ENCODE data around the gene NXNL1. TPM values are rescaled to one million over a fixed set of nuclear protein-coding genes. Genes with fewer than 3 reads are reported as not detected.
"Not testable (repeated sequence)": the region's sequence is repeated elsewhere in the genome, so short reads cannot be mapped to it uniquely, and the experiment has no call there.

NXNL1 gene, protein sequence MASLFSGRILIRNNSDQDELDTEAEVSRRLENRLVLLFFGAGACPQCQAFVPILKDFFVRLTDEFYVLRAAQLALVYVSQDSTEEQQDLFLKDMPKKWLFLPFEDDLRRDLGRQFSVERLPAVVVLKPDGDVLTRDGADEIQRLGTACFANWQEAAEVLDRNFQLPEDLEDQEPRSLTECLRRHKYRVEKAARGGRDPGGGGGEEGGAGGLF
- under 1 TPM in 2 of 5 donors, not detected in 3; 0.11 to 0.26 TPM for polyA plus RNA-seq (ENCODE audit: insufficient read depth in 1 of 5, insufficient read length in 5 of 5, low replicate concordance in 1 of 5)
- long read RNA-seq, donor 1: 0 reads
- long read RNA-seq, donor 2: 0 reads
- long read RNA-seq, donor 3: 0 reads
- long read RNA-seq, donor 4: 0 reads
- long read RNA-seq, donor 5: 0 reads
- long read RNA-seq, donor 6: 0 reads
- long read RNA-seq, donor 7: 0 reads
- long read RNA-seq, donor 8: 0 reads

DNA sequence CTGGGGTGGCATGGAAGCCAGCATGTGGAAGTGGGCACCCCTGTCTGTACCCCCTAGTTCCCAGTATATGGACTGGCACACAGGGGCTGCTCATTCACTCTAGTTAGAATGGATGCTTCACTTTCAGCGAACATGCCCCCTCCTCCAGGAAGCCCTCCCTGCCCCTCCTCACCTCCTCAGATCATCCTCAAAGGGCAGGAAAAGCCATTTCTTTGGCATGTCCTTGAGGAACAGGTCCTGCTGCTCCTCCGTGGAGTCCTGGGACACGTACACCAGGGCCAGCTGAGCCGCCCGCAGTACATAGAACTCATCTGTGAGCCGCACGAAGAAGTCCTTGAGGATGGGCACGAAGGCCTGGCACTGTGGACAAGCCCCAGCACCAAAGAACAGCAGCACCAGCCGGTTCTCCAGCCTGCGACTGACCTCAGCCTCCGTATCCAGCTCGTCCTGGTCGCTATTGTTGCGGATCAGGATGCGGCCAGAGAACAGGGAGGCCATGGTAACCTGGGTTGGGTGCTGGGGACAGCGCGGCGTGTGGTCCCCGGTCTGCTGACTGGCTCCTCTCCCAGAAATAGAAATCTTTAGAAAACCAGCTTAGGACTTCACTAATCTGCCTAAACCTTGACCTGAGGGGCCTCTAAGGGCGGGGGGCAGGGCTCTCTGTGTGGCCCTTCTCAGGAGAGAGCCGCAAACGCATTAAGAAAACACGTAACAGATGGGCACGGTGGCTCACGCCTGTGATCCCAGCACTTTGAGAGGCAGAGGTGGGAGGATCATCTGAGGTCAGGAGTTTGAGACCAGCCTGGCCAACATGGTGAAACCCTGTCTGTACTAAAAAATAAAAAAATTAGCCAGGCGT, at the start of gene NXNL1:
Gene NXNL1, minus strand, starts transcription at position 555 of the 859 bp plus-strand sequence. Its CDS starts 57 bp downstream, at position 498.
- DNase-seq: no peak

DNA sequence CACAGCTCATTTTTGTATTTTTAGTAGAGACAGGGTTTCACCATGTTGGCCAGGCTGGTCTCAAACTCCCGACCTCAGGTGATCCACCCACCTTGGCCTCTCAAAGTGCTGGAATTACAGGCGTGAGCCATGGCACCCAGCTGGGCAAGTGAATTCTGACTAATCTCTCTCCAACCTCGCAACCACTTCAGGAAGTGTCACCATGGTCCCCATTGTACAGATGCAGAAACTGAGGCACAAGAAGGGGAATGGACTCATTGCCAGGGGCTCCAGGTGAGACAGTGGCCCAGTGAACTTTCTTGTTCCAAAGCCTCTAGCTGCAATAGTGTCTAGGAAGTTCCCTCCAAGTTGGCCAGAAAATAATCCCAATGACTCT, 47.8 kb upstream of the NXNL1 start:
- DNase-seq: not testable (repeated sequence)

DNA sequence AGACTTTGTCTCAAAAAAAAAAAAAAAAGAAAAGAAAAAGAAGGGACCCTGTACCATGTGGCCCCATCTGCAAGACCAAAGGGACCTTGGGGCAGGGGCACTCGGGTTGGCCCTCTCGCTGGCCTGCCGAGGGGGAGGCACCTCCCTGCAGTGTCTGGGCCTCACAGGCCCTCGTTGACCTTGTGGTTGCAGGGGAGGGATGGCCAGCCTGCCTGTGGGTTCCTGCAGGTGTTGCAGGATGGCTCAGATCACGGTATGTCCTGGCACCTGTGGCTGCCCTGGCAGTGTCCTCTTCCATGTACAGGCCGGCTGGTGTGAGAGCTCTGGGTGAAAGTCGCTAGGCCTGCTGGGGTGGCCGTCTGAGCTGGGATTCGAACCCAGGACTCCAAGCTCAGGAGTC, 46.0 kb upstream of the NXNL1 start:
- DNase-seq: no peak

DNA sequence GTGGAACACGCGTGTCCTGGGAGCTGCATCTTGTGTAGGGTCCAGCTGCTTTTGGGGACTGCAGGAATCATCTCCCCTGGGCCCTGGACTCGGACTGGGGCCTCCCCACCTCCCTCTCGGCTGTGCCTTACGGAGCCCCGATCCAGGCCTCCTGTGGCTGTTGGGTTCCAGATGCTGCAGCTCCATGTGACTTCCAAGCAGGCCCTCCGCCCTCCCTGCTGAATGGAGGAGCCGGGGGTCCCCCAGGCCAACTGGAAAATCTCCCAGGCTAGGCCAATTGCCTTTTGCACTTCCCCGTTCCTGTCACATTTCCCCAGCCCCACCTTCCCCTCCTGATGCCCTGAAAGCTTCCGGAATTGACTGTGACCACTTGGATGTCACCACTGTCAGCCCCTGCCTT, 44.5 kb upstream of the NXNL1 start:
- DNase-seq: no peak

DNA sequence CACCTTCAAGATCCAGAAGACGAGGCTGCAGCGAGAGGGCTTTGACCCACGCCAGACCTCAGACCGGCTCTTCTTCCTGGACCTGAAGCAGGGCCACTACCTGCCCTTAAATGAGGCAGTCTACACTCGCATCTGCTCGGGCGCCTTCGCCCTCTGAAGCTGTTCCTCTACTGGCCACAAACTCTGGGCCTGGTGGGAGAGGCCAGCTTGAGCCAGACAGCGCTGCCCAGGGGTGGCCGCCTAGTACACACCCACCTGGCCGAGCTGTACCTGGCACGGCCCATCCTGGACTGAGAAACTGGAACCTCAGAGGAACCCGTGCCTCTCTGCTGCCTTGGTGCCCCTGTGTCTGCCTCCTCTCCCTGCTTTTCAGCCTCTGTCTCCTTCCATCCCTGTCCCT, 43.7 kb upstream of the NXNL1 start:
- DNase-seq: no peak

DNA sequence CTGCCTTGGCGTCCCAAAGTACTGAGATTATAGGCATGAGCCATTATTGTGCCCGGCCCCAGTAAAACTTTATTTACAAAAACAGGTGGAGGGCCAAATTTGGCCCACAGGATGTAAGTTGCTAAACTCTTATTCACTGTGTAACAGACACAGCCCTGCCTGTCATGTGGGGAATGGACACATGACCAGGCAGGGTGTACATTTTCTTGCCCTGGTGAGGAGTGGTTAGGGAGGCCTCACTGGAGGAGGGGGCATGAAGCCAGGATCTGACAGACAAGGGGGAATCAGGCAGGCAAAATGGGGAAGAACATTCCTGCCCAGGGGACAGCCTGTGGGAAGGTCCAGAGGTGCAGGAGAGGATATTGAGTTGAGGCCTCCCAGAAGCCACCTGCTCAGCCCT, 43.3 kb upstream of the NXNL1 start:
- DNase-seq: no peak

DNA sequence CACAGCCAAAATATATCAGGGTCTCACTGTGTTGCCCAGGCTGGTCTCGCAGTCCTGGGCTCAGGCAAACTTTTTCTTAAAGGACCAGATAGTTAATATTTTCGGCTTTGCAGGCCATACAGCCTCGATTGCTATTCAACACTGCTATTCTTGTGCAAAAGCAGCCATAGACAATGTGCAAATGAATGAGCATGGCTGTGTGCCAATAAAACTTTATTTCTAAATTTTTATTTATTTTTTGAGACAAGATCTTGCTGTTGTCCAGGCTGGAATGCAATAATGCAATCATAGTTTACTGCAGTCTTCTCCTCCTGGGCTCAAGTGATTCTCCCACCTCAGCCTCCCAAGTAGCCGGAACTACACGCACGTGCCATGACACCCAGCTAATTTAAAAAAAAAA, 42.5 kb upstream of the NXNL1 start:
- no peak for DNase-seq

DNA sequence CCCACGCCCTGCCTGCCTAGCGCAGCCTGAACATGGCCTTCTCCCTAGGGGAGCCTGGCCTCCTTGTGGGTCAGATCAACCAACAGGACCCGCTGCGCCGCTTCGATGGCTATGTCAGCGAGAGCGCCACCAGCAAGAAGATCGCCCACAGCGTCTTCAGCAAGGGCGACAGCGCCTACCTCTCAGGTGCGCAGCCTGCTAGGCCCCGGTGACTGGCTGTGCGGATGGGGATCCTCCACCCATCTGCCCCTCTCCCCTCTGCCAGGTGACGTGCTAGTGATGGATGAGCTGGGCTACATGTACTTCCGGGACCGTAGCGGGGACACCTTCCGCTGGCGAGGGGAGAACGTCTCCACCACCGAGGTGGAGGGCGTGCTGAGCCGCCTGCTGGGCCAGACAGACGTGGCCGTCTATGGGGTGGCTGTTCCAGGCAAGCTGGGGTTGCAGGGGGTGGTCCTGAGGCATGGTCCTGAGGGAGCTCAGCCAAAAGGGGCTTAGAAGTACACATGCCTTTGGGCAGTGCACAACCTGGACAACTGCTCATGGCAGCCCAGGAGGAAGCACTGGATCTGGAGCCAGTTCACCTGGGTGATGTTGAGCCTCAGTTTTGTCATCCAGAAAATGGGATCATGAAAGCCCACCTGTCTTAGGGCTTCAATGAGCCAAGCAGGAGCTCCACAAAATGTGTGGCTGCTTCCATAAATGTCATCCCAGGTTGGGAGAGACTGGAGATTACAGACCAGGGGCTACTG, 39.9 kb upstream of the NXNL1 start:
- no peak for DNase-seq

DNA sequence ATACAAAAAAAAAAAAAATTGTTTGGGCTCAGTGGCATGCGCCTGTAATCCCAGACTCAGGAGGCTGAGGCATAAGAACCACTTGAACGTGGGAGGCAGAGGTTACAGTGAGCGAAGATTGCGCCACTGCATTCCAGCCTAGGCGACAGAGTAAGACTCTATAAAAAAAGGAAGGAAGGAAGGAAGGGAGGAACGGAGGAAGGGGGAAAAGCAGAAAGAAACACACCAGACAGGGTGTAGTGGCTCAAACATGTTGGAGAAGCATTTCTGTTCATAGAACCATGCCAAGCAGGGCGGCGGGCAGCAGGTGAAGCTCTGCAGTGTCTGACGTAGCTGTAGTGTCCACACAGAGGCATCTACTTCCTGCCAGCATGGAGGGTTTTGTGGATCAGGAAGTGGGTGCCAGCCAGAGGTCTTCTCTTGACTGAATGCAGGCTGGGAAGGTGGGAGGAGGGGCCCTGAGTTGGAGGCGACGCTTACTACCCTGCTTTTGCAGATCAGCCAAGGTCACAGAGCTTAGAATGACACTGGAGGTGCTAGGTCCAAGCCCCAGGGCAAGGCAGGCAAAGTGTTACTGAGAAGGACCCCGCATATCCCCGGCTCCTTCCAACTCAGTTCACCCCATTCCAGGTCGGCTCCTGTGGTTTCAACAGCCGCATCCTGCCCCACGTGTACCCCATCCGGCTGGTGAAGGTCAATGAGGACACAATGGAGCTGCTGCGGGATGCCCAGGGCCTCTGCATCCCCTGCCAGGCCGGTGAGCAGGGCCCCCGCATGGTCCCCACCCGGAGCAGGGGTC, 39.1 kb upstream of the NXNL1 start:
- peak; percentile 47 to 50 for DNase-seq

DNA sequence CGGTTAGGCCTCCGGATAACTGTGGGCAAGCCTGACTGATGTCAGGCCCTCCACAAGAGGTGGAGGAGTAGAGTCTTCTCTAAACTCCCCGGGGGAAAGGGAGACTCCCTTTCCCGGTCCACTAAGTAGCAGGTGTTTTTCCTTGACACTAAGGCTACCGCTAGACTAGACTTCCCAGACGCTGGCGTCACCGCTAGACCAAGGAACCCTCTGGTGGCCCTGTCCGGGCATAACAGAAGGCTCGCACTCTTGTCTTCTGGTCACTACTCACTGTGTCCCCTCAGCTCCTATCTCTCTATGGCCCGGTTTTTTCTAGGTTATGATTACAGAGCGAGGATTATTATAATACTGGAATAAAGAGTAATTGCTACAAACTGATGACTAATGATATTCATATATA, 38.3 kb upstream of the NXNL1 start:
- not testable (repeated sequence) for DNase-seq

DNA sequence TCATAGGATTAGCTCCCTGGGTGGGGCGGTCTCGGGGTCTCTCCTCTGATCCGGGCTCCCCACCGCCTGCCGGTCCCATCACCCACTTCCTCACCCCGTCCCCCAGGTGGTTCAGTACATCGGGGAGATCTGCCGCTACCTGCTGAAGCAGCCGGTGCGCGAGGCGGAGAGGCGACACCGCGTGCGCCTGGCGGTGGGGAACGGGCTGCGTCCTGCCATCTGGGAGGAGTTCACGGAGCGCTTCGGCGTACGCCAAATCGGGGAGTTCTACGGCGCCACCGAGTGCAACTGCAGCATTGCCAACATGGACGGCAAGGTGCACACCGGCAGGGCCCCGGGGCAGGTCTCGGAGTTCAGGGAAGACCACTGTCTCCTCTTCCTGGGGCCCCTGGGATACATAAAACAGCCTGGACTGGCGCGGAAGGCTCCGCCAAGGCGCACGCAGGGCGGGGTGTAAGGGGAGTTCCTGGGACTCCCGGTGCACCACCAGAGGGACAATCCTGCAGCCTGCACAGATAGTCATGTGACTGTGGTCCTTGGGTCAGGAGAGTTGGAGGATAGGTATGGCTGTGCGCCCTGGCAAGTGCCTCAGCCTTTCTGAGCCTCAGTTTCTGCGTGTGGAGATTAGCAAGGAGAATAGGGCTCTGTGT, 36.5 kb upstream of the NXNL1 start:
- DNase-seq: no peak

DNA sequence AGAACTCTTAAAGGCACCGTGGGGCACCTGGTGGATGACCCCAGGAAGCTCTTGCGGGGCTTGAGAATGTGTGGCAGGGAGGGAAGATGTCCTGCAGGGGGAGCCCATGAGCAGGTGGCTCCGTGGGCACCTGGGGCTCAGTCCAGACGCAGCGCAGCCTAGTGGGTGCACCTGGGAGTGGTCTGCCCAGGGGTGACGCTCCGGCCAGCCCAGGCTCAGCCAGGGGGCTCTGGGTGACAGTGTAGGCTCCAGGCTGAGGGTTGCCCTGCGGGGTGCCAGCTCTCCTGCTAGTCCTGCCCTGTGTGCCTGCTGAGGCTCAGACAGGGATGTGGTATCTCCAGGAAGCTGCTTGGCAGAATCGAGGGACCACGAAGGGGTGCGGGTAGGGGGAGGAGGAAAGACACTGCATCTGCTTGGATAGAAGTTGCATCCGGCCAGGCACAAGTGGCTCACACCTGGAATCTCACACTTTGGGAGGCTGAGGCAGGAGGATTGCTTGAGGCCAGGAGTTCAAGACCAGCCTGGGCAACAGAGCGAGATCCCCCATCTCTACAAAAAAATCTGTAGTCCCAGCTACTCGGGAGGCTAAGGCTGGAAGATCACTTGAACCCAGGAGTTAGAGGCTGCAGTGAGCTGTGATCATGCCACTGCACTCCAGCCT, 35.7 kb upstream of the NXNL1 start:
- peak in 1 of 2 donors; percentile 38 for DNase-seq

DNA sequence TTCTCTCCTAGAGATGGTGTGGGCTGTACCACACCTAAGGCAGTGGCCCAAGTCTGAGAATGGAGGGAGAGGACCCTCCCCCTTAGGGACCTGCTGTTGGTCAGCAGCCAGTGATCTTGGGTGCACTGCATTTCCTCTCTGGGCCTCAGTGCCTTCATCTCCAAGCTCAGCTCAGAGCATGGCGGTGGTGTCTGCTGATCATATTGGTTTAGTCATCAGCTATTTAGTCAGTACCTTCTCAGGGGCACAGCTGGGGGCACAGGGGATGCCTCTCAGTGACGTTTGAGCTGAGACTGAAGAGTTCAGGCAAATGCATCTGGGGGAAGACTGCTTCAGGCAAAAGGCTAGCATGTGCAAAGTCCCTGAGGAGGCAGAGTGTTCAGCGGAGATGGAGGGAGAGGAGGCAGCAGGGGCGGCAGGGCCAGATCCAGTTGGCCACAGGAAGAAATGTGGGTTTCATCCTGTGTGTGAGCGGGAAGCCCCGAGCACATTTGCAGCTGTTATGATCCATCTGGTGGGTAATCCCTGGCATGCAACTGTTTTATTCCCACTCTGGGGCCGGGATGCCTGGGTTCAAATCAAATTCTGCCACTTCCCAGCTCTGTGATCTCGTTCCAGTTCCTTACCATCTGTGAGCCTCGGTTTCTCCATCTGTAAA, 35.0 kb upstream of the NXNL1 start:
- DNase-seq: no peak

DNA sequence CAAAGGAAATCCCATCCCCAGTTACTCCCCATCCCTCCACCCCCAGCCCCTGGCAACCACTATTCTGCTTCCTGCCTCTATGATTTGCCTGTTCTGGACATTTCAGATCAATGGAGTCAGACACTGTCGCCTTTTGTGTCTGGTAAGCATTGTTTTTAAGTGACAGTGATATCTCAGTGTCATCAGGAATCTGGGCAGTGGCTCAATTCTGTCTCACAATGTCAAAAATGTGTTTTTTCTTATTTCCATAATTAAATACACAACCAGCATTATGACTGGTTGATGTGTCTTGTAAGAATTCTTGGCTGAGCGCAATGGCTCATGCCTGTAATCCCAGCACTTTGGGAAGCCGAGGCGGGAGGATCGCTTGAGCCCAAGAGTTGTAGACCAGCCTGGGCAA, 30.6 kb upstream of the NXNL1 start:
- DNase-seq: no peak

DNA sequence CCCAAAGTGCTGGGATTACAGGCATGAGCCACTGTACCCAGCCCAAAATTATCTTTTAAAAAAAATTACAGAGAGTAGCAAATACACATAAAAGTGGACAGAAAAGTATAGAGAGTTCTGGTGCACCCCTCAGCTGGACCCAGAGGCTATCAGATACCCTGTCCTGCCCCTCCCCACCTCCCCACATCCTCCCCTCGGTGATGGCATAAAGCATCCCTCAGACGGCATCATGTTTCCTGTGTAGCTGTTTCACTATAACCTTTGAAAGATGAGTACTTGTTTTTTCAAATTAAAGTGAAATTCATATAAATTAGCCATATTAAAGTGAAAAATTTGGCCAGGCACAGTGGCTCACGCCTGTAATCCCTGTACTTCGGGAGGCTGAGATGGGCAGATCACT, 29.7 kb upstream of the NXNL1 start:
- DNase-seq: no peak

DNA sequence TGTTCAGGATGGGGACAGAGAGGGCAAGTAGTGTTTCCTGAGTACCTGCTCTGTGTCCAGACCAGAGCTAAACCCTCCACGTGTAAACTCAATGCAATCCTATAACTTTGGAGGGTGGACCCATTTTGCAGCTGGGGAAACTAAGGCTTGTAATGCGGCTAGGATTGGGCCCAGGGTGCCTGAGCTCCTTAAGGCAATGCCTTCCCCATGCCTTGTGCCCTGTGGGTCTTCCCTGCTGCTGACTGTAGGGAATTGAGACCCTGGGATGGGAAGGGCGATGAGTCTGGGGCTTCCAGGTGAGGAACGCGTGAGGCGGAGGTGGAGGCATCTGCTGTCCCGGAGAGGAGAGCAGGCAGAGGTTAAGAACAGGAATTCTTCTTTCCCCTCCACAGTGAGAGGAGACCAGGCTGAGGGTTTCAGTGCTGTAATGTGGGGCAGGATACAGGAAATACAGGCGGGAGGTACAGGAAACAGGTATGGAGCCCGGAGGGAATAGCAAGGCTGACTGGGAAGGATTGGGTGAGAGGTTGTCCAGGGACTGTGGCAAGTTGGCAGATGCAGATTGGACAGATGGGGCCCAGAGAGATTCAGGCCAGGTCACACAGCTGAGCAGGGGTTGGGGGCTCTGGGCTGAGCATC, 28.8 kb upstream of the NXNL1 start:
- no peak for DNase-seq

DNA sequence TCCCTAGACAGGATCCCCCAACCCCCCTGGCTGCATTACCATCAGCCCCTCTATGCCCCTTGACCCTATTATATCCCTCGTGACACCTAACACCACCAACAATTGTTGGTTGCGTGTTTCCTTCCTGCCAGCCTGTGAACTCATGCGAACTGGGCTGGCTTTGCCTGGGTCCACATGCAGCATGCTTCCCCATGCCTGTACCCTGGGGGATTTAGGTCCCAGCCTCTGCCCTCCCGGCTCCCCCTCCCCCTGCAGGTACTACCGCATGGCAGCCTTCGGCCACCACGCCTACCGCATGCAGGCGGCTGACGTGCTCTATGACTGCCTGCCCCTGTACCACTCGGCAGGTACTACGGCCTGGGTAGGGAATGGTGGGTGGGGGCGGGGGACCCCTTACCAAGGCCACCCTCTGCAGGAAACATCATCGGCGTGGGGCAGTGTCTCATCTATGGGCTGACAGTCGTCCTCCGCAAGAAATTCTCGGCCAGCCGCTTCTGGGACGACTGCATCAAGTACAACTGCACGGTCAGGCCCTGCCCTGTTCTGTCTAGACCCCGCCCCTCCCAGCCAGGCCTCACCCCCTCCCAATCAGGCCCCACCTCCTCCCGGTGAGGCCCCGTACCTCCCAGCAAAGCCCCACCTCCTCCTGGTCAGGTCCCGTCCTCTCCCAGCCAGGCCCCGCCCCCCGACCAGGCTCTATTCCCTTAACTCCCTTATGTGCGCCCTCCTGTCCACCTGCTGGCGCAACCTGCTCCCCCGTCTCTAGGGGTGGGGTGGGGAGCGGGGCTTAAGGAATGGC, 28.1 kb upstream of the NXNL1 start:
- DNase-seq: peak; percentile 45 to 61
